IMR-90 (cell line): ENCODE data around the gene CDH7. TPM values are rescaled to one million over a fixed set of nuclear protein-coding genes. Genes with fewer than 3 reads are reported as not detected.

Experiments
- ATAC-seq: fragments of 200-7000 bp; cut with Tn5 transposase; 2 replicates; pipeline ENCODE4 v1.9.1; 2020; ENCODE audit warnings: low read depth, mild to moderate bottlenecking, moderate library complexity
- BruUV-seq: library from RNA; stranded (reverse); fragments of 400-500 nt; replicated peaks from 2 replicates; lab custom pipeline; 2021; lab: Mats Ljungman, UMichigan
- CTCF ChIA-PET: fragments of 300-600 bp; formaldehyde crosslinking; extraction: SDS; loops from one replicate; lab custom pipeline; 2021; ENCODE audit warnings: antibody characterized with exemption; lab: Yijun Ruan, JAX
- POLR2A ChIA-PET: fragments of 300-600 bp; sonication (Branson Sonifier 250); formaldehyde crosslinking; loops from one replicate; lab custom pipeline; 2022; ENCODE audit warnings: antibody characterized with exemption; ENCODE audit not compliant: unreplicated experiment; lab: Charles Lee
- DNase-seq: peaks from one replicate; pipeline ENCODE4 v3.0.0; 2013
- H2AFZ ChIP-seq: replicated peaks from 2 replicates; pipeline ENCODE3; 2013; ENCODE audit warnings: low read length, mild to moderate bottlenecking; ENCODE audit not compliant: poor library complexity
- H2AK5ac ChIP-seq: 2 replicates; pipeline ENCODE4 v1.6.1; 2013; ENCODE audit warnings: low read depth, low read length, inconsistent platforms
- H2AK9ac ChIP-seq: replicated peaks from 2 replicates; pipeline ENCODE3; 2013; ENCODE audit warnings: mild to moderate bottlenecking, low read depth, low read length, moderate library complexity; ENCODE audit not compliant: poor library complexity
- H2BK120ac ChIP-seq: 2 replicates; pipeline ENCODE4 v1.6.1; 2013; ENCODE audit warnings: low read depth, low read length, inconsistent platforms
- H2BK15ac ChIP-seq: 3 replicates; pipeline ENCODE4 v1.6.1; 2013; ENCODE audit warnings: low read depth, low read length, inconsistent platforms
- H2BK20ac ChIP-seq: 2 replicates; pipeline ENCODE4 v1.6.1; 2013; ENCODE audit warnings: low read depth, mild to moderate bottlenecking, inconsistent platforms, low read length, moderate library complexity
- H2BK5ac ChIP-seq: 2 replicates; pipeline ENCODE4 v1.6.1; 2013; ENCODE audit warnings: mild to moderate bottlenecking, low read depth, low read length, inconsistent platforms; ENCODE audit not compliant: poor library complexity, severe bottlenecking
- H3K14ac ChIP-seq: replicated peaks from 2 replicates; pipeline ENCODE4 v1.6.1; 2013; ENCODE audit warnings: low read depth, low read length, inconsistent platforms
- H3K18ac ChIP-seq: 2 replicates; pipeline ENCODE4 v1.6.1; 2013; ENCODE audit warnings: low read depth, low read length, control low read depth
- H3K23ac ChIP-seq: 2 replicates; pipeline ENCODE4 v1.6.1; 2013; ENCODE audit warnings: low read depth, low read length, inconsistent platforms
- H3K27ac ChIP-seq: 2 replicates; pipeline ENCODE4 v1.5.1; 2013; ENCODE audit warnings: mild to moderate bottlenecking, control low read depth, low read length; ENCODE audit not compliant: insufficient read depth
- H3K27me3 ChIP-seq: 2 replicates; pipeline ENCODE4 v1.6.1; 2013; ENCODE audit warnings: low read length; ENCODE audit not compliant: control insufficient read depth, insufficient read depth
- H3K36me3 ChIP-seq: 2 replicates; pipeline ENCODE4 v1.6.1; 2013; ENCODE audit warnings: low read length, mixed read lengths; ENCODE audit not compliant: control insufficient read depth, insufficient read depth
- H3K4ac ChIP-seq: 2 replicates; pipeline ENCODE4 v1.6.1; 2013; ENCODE audit warnings: low read depth, low read length, inconsistent platforms
- H3K4me1 ChIP-seq: 2 replicates; pipeline ENCODE4 v1.6.1; 2013; ENCODE audit warnings: low read length, mixed read lengths; ENCODE audit not compliant: control insufficient read depth, insufficient read depth
- H3K4me2 ChIP-seq: 2 replicates; pipeline ENCODE4 v1.6.1; 2013; ENCODE audit warnings: low read depth, mild to moderate bottlenecking, control low read depth, low read length, moderate library complexity
- H3K4me3 ChIP-seq: 2 replicates; pipeline ENCODE4 v1.5.1; 2013; ENCODE audit warnings: low read depth, mild to moderate bottlenecking, control low read depth, low read length, moderate library complexity; ENCODE audit not compliant: insufficient read depth
- H3K56ac ChIP-seq: 2 replicates; pipeline ENCODE4 v1.6.1; 2013; ENCODE audit warnings: low read length, inconsistent platforms; ENCODE audit not compliant: insufficient read depth; ENCODE audit errors: extremely low read depth
- H3K79me1 ChIP-seq, 2 experiments: 2 replicates each; pipeline ENCODE4 v1.6.1; 2013; ENCODE audit warnings: low read length in 2 of 2, inconsistent platforms in 1 of 2, low read depth in 1 of 2
- H3K9ac ChIP-seq: 2 replicates; pipeline ENCODE4 v1.6.1; 2013; ENCODE audit warnings: low read depth, low read length, control low read depth
- H3K9me1 ChIP-seq: 2 replicates; pipeline ENCODE4 v1.6.1; 2013; ENCODE audit warnings: low read length, inconsistent platforms; ENCODE audit not compliant: insufficient read depth
- H3K9me3 ChIP-seq: 2 replicates; pipeline ENCODE4 v1.6.1; 2013; ENCODE audit warnings: low read length; ENCODE audit not compliant: control insufficient read depth, insufficient read depth
- H4K20me1 ChIP-seq: 2 replicates; pipeline ENCODE4 v1.6.1; 2013; ENCODE audit warnings: low read length, inconsistent platforms; ENCODE audit not compliant: insufficient read depth
- H4K5ac ChIP-seq: 2 replicates; pipeline ENCODE4 v1.6.1; 2013; ENCODE audit warnings: mild to moderate bottlenecking, low read depth, low read length, control low read depth
- H4K8ac ChIP-seq, 2 experiments: 2 replicates each; pipeline ENCODE4 v1.6.1; 2013; ENCODE audit warnings: low read depth in 2 of 2, low read length in 2 of 2, control low read depth in 1 of 2, inconsistent platforms in 1 of 2
- H4K91ac ChIP-seq: 2 replicates; pipeline ENCODE4 v1.6.1; 2013; ENCODE audit warnings: low read depth, low read length, inconsistent platforms; ENCODE audit not compliant: insufficient read depth
- BHLHE40 ChIP-seq: fragments of 150-350 bp; IDR thresholded peaks from 2 replicates; pipeline ENCODE4 v1.6.1; 2016; ENCODE audit warnings: mild to moderate bottlenecking, low read depth, low read length
- CEBPB ChIP-seq: IDR thresholded peaks from 2 replicates; pipeline ENCODE4 v1.6.1; 2012; ENCODE audit warnings: low read depth, low read length, improper control_type of control experiment
- ELK1 ChIP-seq: fragments of 150-350 bp; IDR thresholded peaks from 2 replicates; pipeline ENCODE4 v1.6.1; 2016; ENCODE audit warnings: low read depth, mild to moderate bottlenecking, low read length, moderate library complexity, borderline replicate concordance
- MAFK ChIP-seq: IDR thresholded peaks from 2 replicates; pipeline ENCODE4 v1.6.1; 2012; ENCODE audit warnings: low read depth, low read length, improper control_type of control experiment
- MAZ ChIP-seq: IDR thresholded peaks from 2 replicates; pipeline ENCODE4 v1.6.1; 2012; ENCODE audit warnings: low read depth, mild to moderate bottlenecking, low read length, improper control_type of control experiment, moderate library complexity, borderline replicate concordance
- MXI1 ChIP-seq: IDR thresholded peaks from 2 replicates; pipeline ENCODE4 v1.6.1; 2012; ENCODE audit warnings: low read depth, mild to moderate bottlenecking, low read length, moderate library complexity, borderline replicate concordance
- NFE2L2 ChIP-seq: fragments of 150-350 bp; IDR thresholded peaks from 2 replicates; pipeline ENCODE4 v1.6.1; 2016; ENCODE audit warnings: low read depth, mild to moderate bottlenecking, low read length
- RCOR1 ChIP-seq: IDR thresholded peaks from 2 replicates; pipeline ENCODE4 v1.6.1; 2012; ENCODE audit warnings: mild to moderate bottlenecking, low read length, improper control_type of control experiment; ENCODE audit not compliant: insufficient replicate concordance
- RFX5 ChIP-seq: IDR thresholded peaks from 2 replicates; pipeline ENCODE4 v1.8.0; 2012; ENCODE audit warnings: low read depth, mild to moderate bottlenecking, low read length, moderate library complexity
- WGBS, 2 experiments: methylation state at CpG; one replicate each; pipeline versions ENCODE4 v1.1.5 to v1.1.7; 2013; ENCODE audit warnings: missing lambda C conversion rate in 2 of 2; ENCODE audit not compliant: insufficient read length in 1 of 2; ENCODE audit errors: extremely low coverage in 2 of 2; 5-methylcytosine and 5-hydroxymethylcytosine counted together
- dilution Hi-C: fragments of 300-500 bp; cut with HindIII; formaldehyde crosslinking; loops from one replicate; pipeline ENCODE4 v1.14.3; 2018; ENCODE audit warnings: low sequenced_read_pairs; ENCODE audit not compliant: unreplicated experiment
- in situ Hi-C: fragments of 300-500 bp; cut with MboI; formaldehyde crosslinking; loops from 3 replicates; pipeline ENCODE4 v1.14.3; 2019; ENCODE audit warnings: low sequenced_read_pairs, inconsistent platforms, mixed read lengths
- intact Hi-C: fragments of 100-400 bp; cut with micrococcal nuclease; formaldehyde crosslinking; loops from 2 replicates; pipeline ENCODE4 v1.10.0; 2022
- polyA plus RNA-seq, 3 experiments: library from polyadenylated mRNA; depleted of rRNA; stranded (reverse); fragments of >200 nt; gene quantifications; 2 replicates each; pipeline ENCODE4 v1.2.3, GENCODE V29; 2012; ENCODE audit warnings: low replicate concordance in 1 of 3
- total RNA-seq: library from RNA; depleted of rRNA; stranded (reverse); fragments of >200 nt; gene quantifications from 2 replicates; pipeline ENCODE4 v1.2.3, GENCODE V29; 2012

The CDH7 gene
- total and polyA plus RNA-seq, 2 of the 4 experiments (the other 2 are of a cell fraction) = not detected

DNA sequence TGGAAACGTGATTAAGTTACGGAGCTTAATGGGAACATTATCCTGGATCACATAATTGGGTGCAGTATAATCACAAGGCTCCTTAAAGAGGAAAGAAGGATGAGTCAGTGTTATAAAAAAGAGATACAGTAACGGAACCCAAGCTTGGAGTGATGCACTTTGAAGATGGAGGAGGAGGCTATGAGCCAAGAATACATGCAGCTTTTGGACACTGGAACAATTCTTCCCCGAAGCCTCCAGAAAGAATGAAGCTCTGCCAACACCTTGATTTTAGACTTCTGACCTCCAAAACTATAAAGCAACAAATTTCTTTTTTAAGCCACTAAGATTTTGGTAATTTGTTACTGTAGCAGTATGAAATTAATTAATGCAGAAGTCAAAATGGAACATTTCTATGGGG, 85.1 kb downstream of the CDH7 start:
- H3K18ac ChIP-seq = no peak overlapping the region
- no peak overlapping the region for H4K5ac ChIP-seq
- H3K79me1 ChIP-seq = no peaks in the 10 kb centered on the region
- peaks cover 6% of the 10 kb centered on the region; the same call in 1 of the 2 replicates for H3K9me3 ChIP-seq
- H2AK9ac ChIP-seq = no peak overlapping the region
- H2AFZ ChIP-seq = no peak overlapping the region
- H3K9ac ChIP-seq = no peak overlapping the region
- H3K4me1 ChIP-seq = no peaks in the 10 kb centered on the region
- no CpG with 5 or more reads among the region's 4 CpGs for WGBS, 2 experiments
- CTCF ChIA-PET = no interaction called here
- no peaks in the 10 kb centered on the region for H3K27me3 ChIP-seq
- intact Hi-C loops = no loop called here
- no peak overlapping the region for H3K4me2 ChIP-seq
- H4K8ac ChIP-seq = no peak overlapping the region
- no peak overlapping the region for H3K14ac ChIP-seq
- ATAC-seq (no peak), DNase-seq (no peak)
- no peak overlapping the region for H2AK5ac ChIP-seq
- no peak overlapping the region for H3K27ac ChIP-seq
- no peak overlapping the region for H3K56ac ChIP-seq
- H3K23ac ChIP-seq = no peak overlapping the region
- POLR2A ChIA-PET = no interaction called here
- H2BK15ac ChIP-seq = no peak overlapping the region
- no peaks in the 10 kb centered on the region for H3K9me1 ChIP-seq
- BruUV-seq = no TSS peak
- H4K20me1 ChIP-seq = no peaks in the 10 kb centered on the region
- no peak overlapping the region for H2BK5ac ChIP-seq
- TF ChIP-seq BHLHE40 (no peak), NFE2L2 (no peak), ELK1 (no peak), MAFK (no peak), RCOR1 (no peak), RFX5 (no peak), MAZ (no peak), MXI1 (no peak), CEBPB (no peak)
- H3K4ac ChIP-seq = no peak overlapping the region
- H2BK120ac ChIP-seq = no peak overlapping the region
- H4K91ac ChIP-seq = no peak overlapping the region
- no peaks in the 10 kb centered on the region for H3K36me3 ChIP-seq
- dilution Hi-C loops = no loop called here
- in situ Hi-C loops = no loop called here
- H3K4me3 ChIP-seq = no peak overlapping the region
- no peak overlapping the region for H2BK20ac ChIP-seq
